B cell (primary cell): ENCODE measurements around the gene SRRM4. TPM values are rescaled to one million over a fixed set of nuclear protein-coding genes. Genes with fewer than 3 reads are reported as not detected.

ENCODE experiments used
- ATAC-seq: fragments of 200-7000 bp; cut with Tn5 transposase; one replicate; pipeline ENCODE4 v1.10.0; 2021; ENCODE audit warnings: low read depth, mild to moderate bottlenecking, moderate number of reproducible peaks, moderate library complexity
- CTCF ChIA-PET: fragments of 350-600 bp; sonication (Branson Sonifier 250); formaldehyde crosslinking; loops from one replicate; lab custom pipeline; 2021; ENCODE audit warnings: antibody characterized with exemption, inconsistent platforms; lab: Charles Lee
- POLR2A ChIA-PET: fragments of 350-600 bp; sonication (Branson Sonifier 250); formaldehyde crosslinking; loops from one replicate; lab custom pipeline; 2021; ENCODE audit warnings: antibody characterized with exemption; lab: Charles Lee
- DNase-seq: peaks from one replicate; pipeline ENCODE4 v3.0.0; 2013
- H2AFZ ChIP-seq: 2 replicates; pipeline ENCODE4 v1.6.1; 2012; ENCODE audit warnings: mild to moderate bottlenecking, low read depth, low read length; ENCODE audit not compliant: insufficient read depth, poor library complexity, severe bottlenecking
- H3K27ac ChIP-seq, 2 donors: 1 replicate in 1 of 2; 2 replicates in 1 of 2; pipeline ENCODE4 v1.5.1; 2012 to 2013; ENCODE audit warnings: low read length in 2 of 2, mild to moderate bottlenecking in 2 of 2, moderate library complexity in 1 of 2
- H3K27me3 ChIP-seq, 4 experiments: fragments of 200-600 bp in 1 of 4; sonication (generic) in 1 of 4; replicated peaks in 1 of 4; 1 replicate in 2 of 4; 2 replicates in 2 of 4; pipeline versions ENCODE4 v1.6.1 to v1.7.0; 2013 to 2016; ENCODE audit warnings: low read length in 3 of 4, mild to moderate bottlenecking in 2 of 4, mixed read lengths in 1 of 4, moderate library complexity in 1 of 4; ENCODE audit not compliant: insufficient read depth in 4 of 4, control insufficient read depth in 3 of 4; ENCODE audit errors: control extremely low read depth in 1 of 4
- H3K36me3 ChIP-seq, 2 experiments: replicated peaks in 1 of 2; 1 replicate in 1 of 2; 2 replicates in 1 of 2; pipeline versions ENCODE4 v1.6.1 to v1.7.1; 2013; ENCODE audit warnings: low read length in 1 of 2; ENCODE audit not compliant: insufficient read depth in 2 of 2, control insufficient read depth in 1 of 2; ENCODE audit errors: control extremely low read depth in 1 of 2, extremely low read depth in 1 of 2
- H3K4me1 ChIP-seq, 2 donors: fragments of 200-600 bp in 1 of 2; sonication (generic) in 1 of 2; 1 replicate in 1 of 2; 2 replicates in 1 of 2; pipeline versions ENCODE4 v1.5.1 to v1.6.1; 2013 to 2017; ENCODE audit warnings: low read length in 2 of 2; ENCODE audit not compliant: control insufficient read depth in 2 of 2, insufficient read depth in 2 of 2
- H3K4me2 ChIP-seq: replicated peaks from 2 replicates; pipeline ENCODE3; 2012; ENCODE audit warnings: mild to moderate bottlenecking, low read depth, low read length; ENCODE audit not compliant: poor library complexity, severe bottlenecking
- H3K4me3 ChIP-seq, 5 experiments: fragments of 200-600 bp in 1 of 5; sonication (generic) in 1 of 5; 1 replicate in 3 of 5; 2 replicates in 2 of 5; pipeline versions ENCODE4 v1.5.1 to v1.7.0; 2011 to 2016; ENCODE audit warnings: low read length in 4 of 5, mild to moderate bottlenecking in 4 of 5, low read depth in 2 of 5, control low read depth in 1 of 5, moderate library complexity in 1 of 5; ENCODE audit not compliant: insufficient read depth in 1 of 5; ENCODE audit errors: control extremely low read depth in 1 of 5, extremely low read depth in 1 of 5
- H3K79me2 ChIP-seq: fragments of 200-600 bp; sonication (generic); one replicate; pipeline ENCODE4 v1.6.0; 2016; ENCODE audit warnings: low read length; ENCODE audit not compliant: control insufficient read depth, insufficient read depth
- H3K9ac ChIP-seq: fragments of 200-600 bp; sonication (generic); 2 replicates; pipeline ENCODE4 v1.6.1; 2017; ENCODE audit warnings: mild to moderate bottlenecking, low read length, moderate library complexity
- H3K9me3 ChIP-seq, 3 donors: one replicate each; pipeline versions ENCODE4 v1.6.1 to v1.7.1; 2013; ENCODE audit warnings: low read length in 2 of 3; ENCODE audit not compliant: control insufficient read depth in 2 of 3, insufficient read depth in 1 of 3; ENCODE audit errors: control extremely low read depth in 1 of 3
- H4K20me1 ChIP-seq: 2 replicates; pipeline ENCODE4 v1.6.0; 2012; ENCODE audit warnings: mild to moderate bottlenecking, low read length; ENCODE audit not compliant: insufficient read depth, control insufficient read depth, poor library complexity, severe bottlenecking
- H3K27ac Mint-ChIP-seq: one replicate; pipeline ENCODE4 v1.8.0; 2021; ENCODE audit warnings: mixed read lengths
- H3K27me3 Mint-ChIP-seq: one replicate; pipeline ENCODE4 v1.8.0; 2021; ENCODE audit warnings: mixed read lengths
- H3K4me1 Mint-ChIP-seq: one replicate; pipeline ENCODE4 v1.8.0; 2021; ENCODE audit warnings: mixed read lengths
- H3K4me3 Mint-ChIP-seq: one replicate; pipeline ENCODE4 v1.8.0; 2021; ENCODE audit warnings: mixed read lengths
- H3K9me3 Mint-ChIP-seq: one replicate; pipeline ENCODE4 v1.8.0; 2022; ENCODE audit warnings: mixed read lengths; ENCODE audit not compliant: insufficient read depth
- EZH2 ChIP-seq: IDR thresholded peaks from 2 replicates; pipeline ENCODE4 v1.6.1; 2012; ENCODE audit warnings: borderline replicate concordance, low read depth, mild to moderate bottlenecking, moderate library complexity, low read length; ENCODE audit not compliant: insufficient read depth, poor library complexity, severe bottlenecking
- WGBS: methylation state at CpG from one replicate; pipeline ENCODE4 v1.1.5; 2013; ENCODE audit warnings: missing lambda C conversion rate; ENCODE audit not compliant: insufficient coverage; 5-methylcytosine and 5-hydroxymethylcytosine counted together
- intact Hi-C: fragments of 100-400 bp; cut with micrococcal nuclease; formaldehyde crosslinking; loops from one replicate; pipeline ENCODE4 v1.10.0; 2022
- polyA plus RNA-seq: library from polyadenylated mRNA; depleted of rRNA; stranded (reverse); fragments of >200 nt; gene quantifications from 2 replicates; pipeline ENCODE4 v1.2.3, GENCODE V29; 2012
- total RNA-seq, 2 donors: library from RNA; stranded (reverse); fragments of 120-200 nt in 1 of 2; gene quantifications; 1 replicate in 1 of 2; 2 replicates in 1 of 2; pipeline versions ENCODE4 v1.2.3 to v1.2.4, GENCODE V29; 2013 to 2022
- TF ChIP-seq, protein P1 (sequence below): fragments of 200-600 bp; IDR thresholded peaks from one replicate; pipeline ENCODE4 v1.8.0; 2022; ENCODE audit warnings: antibody characterized with exemption, mild to moderate bottlenecking

Gene SRRM4
- total and polyA plus RNA-seq, 2 donors (not counting 1 experiment from before 2014, with no cell fraction given) = not detected

DNA sequence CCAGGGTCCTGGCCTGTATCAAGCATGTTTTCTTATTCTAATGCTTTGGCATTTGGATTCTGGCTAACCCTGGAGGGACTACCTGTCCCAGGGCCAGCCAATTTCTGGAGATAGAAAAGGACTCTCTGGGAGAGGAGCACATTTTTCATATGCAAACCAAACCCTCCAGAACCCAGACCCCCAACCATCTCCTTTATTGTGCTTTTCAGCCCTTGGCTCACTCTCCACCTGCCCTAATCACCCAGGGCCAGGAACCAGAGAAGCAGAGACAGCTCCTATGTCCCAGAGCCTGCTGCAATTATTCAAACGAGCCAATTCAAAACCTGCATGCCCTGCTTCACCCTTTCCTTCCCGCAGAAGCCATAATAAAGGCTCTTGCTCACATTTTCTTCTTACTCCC lies 221.2 kb downstream of the SRRM4 start:
- no peaks in the 10 kb centered on the region for H3K79me2 ChIP-seq
- H2AFZ ChIP-seq = no peak overlapping the region
- no peaks in the 10 kb centered on the region for H3K4me1 ChIP-seq
- DNase-seq = no peak
- no peaks in the 10 kb centered on the region for H3K9me3 ChIP-seq
- POLR2A ChIA-PET = no interaction called here
- H3K27ac ChIP-seq = no peak overlapping the region
- WGBS = 50% methylated on average over 2 of the region's 2 CpGs
- no peak overlapping the region for H3K4me2 ChIP-seq
- no peaks in the 10 kb centered on the region for H3K36me3 ChIP-seq
- H3K27me3 ChIP-seq = no peaks in the 10 kb centered on the region
- no peak for TF ChIP-seq EZH2
- TF ChIP-seq, protein P1, sequence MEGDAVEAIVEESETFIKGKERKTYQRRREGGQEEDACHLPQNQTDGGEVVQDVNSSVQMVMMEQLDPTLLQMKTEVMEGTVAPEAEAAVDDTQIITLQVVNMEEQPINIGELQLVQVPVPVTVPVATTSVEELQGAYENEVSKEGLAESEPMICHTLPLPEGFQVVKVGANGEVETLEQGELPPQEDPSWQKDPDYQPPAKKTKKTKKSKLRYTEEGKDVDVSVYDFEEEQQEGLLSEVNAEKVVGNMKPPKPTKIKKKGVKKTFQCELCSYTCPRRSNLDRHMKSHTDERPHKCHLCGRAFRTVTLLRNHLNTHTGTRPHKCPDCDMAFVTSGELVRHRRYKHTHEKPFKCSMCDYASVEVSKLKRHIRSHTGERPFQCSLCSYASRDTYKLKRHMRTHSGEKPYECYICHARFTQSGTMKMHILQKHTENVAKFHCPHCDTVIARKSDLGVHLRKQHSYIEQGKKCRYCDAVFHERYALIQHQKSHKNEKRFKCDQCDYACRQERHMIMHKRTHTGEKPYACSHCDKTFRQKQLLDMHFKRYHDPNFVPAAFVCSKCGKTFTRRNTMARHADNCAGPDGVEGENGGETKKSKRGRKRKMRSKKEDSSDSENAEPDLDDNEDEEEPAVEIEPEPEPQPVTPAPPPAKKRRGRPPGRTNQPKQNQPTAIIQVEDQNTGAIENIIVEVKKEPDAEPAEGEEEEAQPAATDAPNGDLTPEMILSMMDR = no peak
- intact Hi-C loops = no loop called here
- H3K9ac ChIP-seq = no peak overlapping the region
- H4K20me1 ChIP-seq = no peaks in the 10 kb centered on the region
- H3K9me3 Mint-ChIP-seq = no peaks in the 10 kb centered on the region
- no peak for ATAC-seq
- H3K27me3 Mint-ChIP-seq = no peaks in the 10 kb centered on the region
- H3K4me3 ChIP-seq = no peak overlapping the region
- CTCF ChIA-PET = no interaction called here
- H3K4me1 Mint-ChIP-seq = no peaks in the 10 kb centered on the region
- no peak overlapping the region for H3K27ac Mint-ChIP-seq
- no peak overlapping the region for H3K4me3 Mint-ChIP-seq

DNA sequence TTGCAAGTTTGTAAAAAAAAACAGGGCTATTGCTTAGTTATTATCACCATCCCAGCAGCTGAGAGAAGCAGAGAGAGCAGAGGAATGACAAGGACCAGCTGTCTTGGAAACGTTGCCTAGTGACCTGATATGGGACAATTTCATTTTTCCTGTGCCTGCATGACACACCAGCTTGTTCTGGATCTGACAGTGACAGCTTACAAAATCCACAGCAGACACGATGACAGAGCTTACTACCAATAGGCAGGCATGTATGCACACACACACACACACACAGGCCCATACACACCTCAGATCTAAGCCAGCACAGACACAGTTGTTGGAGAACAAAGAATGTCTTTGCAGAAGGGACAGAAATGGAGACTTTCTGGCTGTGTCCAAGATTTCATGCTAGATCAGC lies 222.8 kb downstream of the SRRM4 start:
- Histone ChIP-seq H3K27ac (no peak overlapping the region), H3K9ac (no peak overlapping the region), H3K9me3 (peaks cover 0 to 5% (median 0%) of the 10 kb centered on the region in 3 donors), H3K36me3 (no peaks in the 10 kb centered on the region), H3K4me2 (no peak overlapping the region), H3K4me3 (no peak overlapping the region), H2AFZ (no peak overlapping the region), H3K4me1 (no peaks in the 10 kb centered on the region), H3K79me2 (no peaks in the 10 kb centered on the region), H3K27me3 (no peaks in the 10 kb centered on the region), H4K20me1 (no peaks in the 10 kb centered on the region)
- no peaks in the 10 kb centered on the region for H3K9me3 Mint-ChIP-seq
- CTCF ChIA-PET = no interaction called here
- no peak overlapping the region for H3K4me3 Mint-ChIP-seq
- POLR2A ChIA-PET = no interaction called here
- WGBS = 44% methylated on average over 2 of the region's 2 CpGs
- DNase-seq (no peak), ATAC-seq (no peak)
- H3K27ac Mint-ChIP-seq = no peak overlapping the region
- TF ChIP-seq EZH2 = no peak
- TF ChIP-seq, protein P1 = no peak
- H3K27me3 Mint-ChIP-seq = peaks cover 3% of the 10 kb centered on the region
- no peaks in the 10 kb centered on the region for H3K4me1 Mint-ChIP-seq
- intact Hi-C loops = no loop called here
